ENCODE data around the gene ATP8A1. TPM values are rescaled to one million over a fixed set of nuclear protein-coding genes. Genes with fewer than 3 reads are reported as not detected.

The ATP8A1 gene
- total and polyA plus RNA-seq, 2 of the 4 experiments (the other 2 are of a cell fraction): 0.12 to 0.36 TPM

- H3K9me1 ChIP-seq (ENCODE audit: insufficient read depth, low read length): no peaks in the 10 kb centered on the region
- no peaks in the 10 kb centered on the region for H3K36me3 ChIP-seq (ENCODE audit: control insufficient read depth, insufficient read depth, low read length)
- TF ChIP-seq CHD1 (IDR thresholded peaks at IDR 0.05; ENCODE audit: low read depth, low read length) (no peak), SMC3 (IDR thresholded peaks at IDR 0.05; ENCODE audit: low read depth, low read length) (no peak), POLR2A (IDR thresholded peaks at IDR 0.05; ENCODE audit: low read depth, low read length) (no peak)
- no peak overlapping the region for H3K27ac ChIP-seq (ENCODE audit: insufficient read depth, low read length)
- no peaks in the 10 kb centered on the region for H4K20me1 ChIP-seq (ENCODE audit: insufficient read depth, low read length)
- no peaks in the 10 kb centered on the region for H3K27me3 ChIP-seq (ENCODE audit: control insufficient read depth, insufficient read depth, low read length)
- H3K18ac ChIP-seq (ENCODE audit: low read depth, low read length): no peak overlapping the region; the same call in 1 of the 2 replicates
- H3K4me1 ChIP-seq (ENCODE audit: control insufficient read depth, insufficient read depth, low read length): peaks cover 6% of the 10 kb centered on the region; the same call in 1 of the 2 replicates
- H4K91ac ChIP-seq (ENCODE audit: insufficient read depth, low read depth, low read length): no peak overlapping the region
- H3K56ac ChIP-seq (ENCODE audit: extremely low read depth, insufficient read depth, low read length): no peak overlapping the region
- no peak overlapping the region for H4K5ac ChIP-seq (ENCODE audit: low read depth, low read length)
- intact Hi-C loops (cut with micrococcal nuclease) (no loop called here), in situ Hi-C loops (cut with MboI; ENCODE audit: low sequenced_read_pairs) (no loop called here), dilution Hi-C loops (cut with HindIII; ENCODE audit: low sequenced_read_pairs, unreplicated experiment) (no loop called here)
- no peak overlapping the region for H3K9ac ChIP-seq (ENCODE audit: low read depth, low read length)
- ATAC-seq (ENCODE audit: low read depth) (no peak), DNase-seq (no peak)
- no peaks in the 10 kb centered on the region for H3K79me1 ChIP-seq (ENCODE audit: low read depth in 1 of 2, low read length in 2 of 2)
- no peak overlapping the region for H2BK20ac ChIP-seq (ENCODE audit: low read depth, low read length)
- no peak overlapping the region for H2BK5ac ChIP-seq (ENCODE audit: low read depth, low read length, poor library complexity, severe bottlenecking)
- H2AK5ac ChIP-seq (ENCODE audit: low read depth, low read length): no peak overlapping the region
- H2AK9ac ChIP-seq (replicated peaks; ENCODE audit: low read depth, low read length, poor library complexity): no peak overlapping the region
- no peak overlapping the region for H2AFZ ChIP-seq (replicated peaks; ENCODE audit: low read length, poor library complexity)
- no peak overlapping the region for H2BK15ac ChIP-seq (ENCODE audit: low read depth, low read length)
- no peak overlapping the region; the same call in 1 of the 2 replicates for H2BK120ac ChIP-seq (ENCODE audit: low read depth, low read length)
- no peak overlapping the region for H3K23ac ChIP-seq (ENCODE audit: low read depth, low read length)
- H3K14ac ChIP-seq (replicated peaks; ENCODE audit: low read depth, low read length): no peak overlapping the region
- H3K4me3 ChIP-seq (ENCODE audit: insufficient read depth, low read depth, low read length): no peak overlapping the region
- no peak overlapping the region for H4K8ac ChIP-seq (ENCODE audit: low read depth in 2 of 2, low read length in 2 of 2)
- no peak overlapping the region for H3K4ac ChIP-seq (ENCODE audit: low read depth, low read length)
- no peak overlapping the region for H3K4me2 ChIP-seq (ENCODE audit: low read depth, low read length)
- BruUV-seq (replicated peaks): no TSS peak
- no CpG with 5 or more reads among the region's 10 CpGs for WGBS, 2 experiments (ENCODE audit: extremely low coverage in 2 of 2, insufficient read length in 1 of 2)
- ChIA-PET POLR2A (ENCODE audit: unreplicated experiment) (no interaction called here), CTCF (interaction anchor here (1.0 kb wide), 1 partner anchor 37 kb away, joined by 3 read pairs; no protein-coding TSS in a partner anchor)
- no peaks in the 10 kb centered on the region for H3K9me3 ChIP-seq (ENCODE audit: control insufficient read depth, insufficient read depth, low read length)
Observed at GRCh38 chr4:42390622-42391354, 266.1 kb downstream of the ATP8A1 start.

All from IMR-90 (cell line).